ENCODE results near the gene GALNT18.

GALNT18 gene

GRCh38 chr11:11265994-11266606, 355.7 kb downstream of the GALNT18 start:
- DNase-seq (ENCODE audit: low spot score), result peak; percentile 64

- no peak for DNase-seq (ENCODE audit: low spot score)
These were observed 356.5 kb downstream of the GALNT18 start for GRCh38 chr11:11265320-11265719.

GRCh38 chr11:11263238-11264005, 358.4 kb downstream of the GALNT18 start:
- DNase-seq (ENCODE audit: low spot score), result no peak

GRCh38 chr11:11262171-11262920, 359.5 kb downstream of the GALNT18 start:
- DNase-seq (ENCODE audit: low spot score), result no peak

- DNase-seq (ENCODE audit: low spot score), result no peak
These were observed 360.2 kb downstream of the GALNT18 start for GRCh38 chr11:11261629-11262028.

- no peak for DNase-seq (ENCODE audit: low spot score)
These were observed 360.9 kb downstream of the GALNT18 start for GRCh38 chr11:11260903-11261302.

- no peak for DNase-seq (ENCODE audit: low spot score)
These were observed 367.8 kb downstream of the GALNT18 start for GRCh38 chr11:11253995-11254394.

GRCh38 chr11:11253497-11253896, 368.3 kb downstream of the GALNT18 start:
- no peak for DNase-seq (ENCODE audit: low spot score)

GRCh38 chr11:11252403-11252802, 369.4 kb downstream of the GALNT18 start:
- DNase-seq (ENCODE audit: low spot score), result no peak

GRCh38 chr11:11251394-11251970, 370.3 kb downstream of the GALNT18 start:
- no peak for DNase-seq (ENCODE audit: low spot score)

- DNase-seq (ENCODE audit: low spot score), result no peak
These were observed 371.3 kb downstream of the GALNT18 start for GRCh38 chr11:11250470-11250869.

- no peak for DNase-seq (ENCODE audit: low spot score)
These were observed 374.2 kb downstream of the GALNT18 start for GRCh38 chr11:11247576-11247975.

- DNase-seq (ENCODE audit: low spot score), result no peak
These were observed 374.7 kb downstream of the GALNT18 start for GRCh38 chr11:11247086-11247485.

- no peak for DNase-seq (ENCODE audit: low spot score)
These were observed 375.6 kb downstream of the GALNT18 start for GRCh38 chr11:11246166-11246565.

- DNase-seq (ENCODE audit: low spot score), result no peak
These were observed 376.4 kb downstream of the GALNT18 start for GRCh38 chr11:11245453-11245852.

- no peak for DNase-seq (ENCODE audit: low spot score)
These were observed 377.2 kb downstream of the GALNT18 start for GRCh38 chr11:11244470-11245080.

GRCh38 chr11:11243590-11244469, 378.0 kb downstream of the GALNT18 start:
- no peak for DNase-seq (ENCODE audit: low spot score)

- DNase-seq (ENCODE audit: low spot score), result no peak
These were observed 378.6 kb downstream of the GALNT18 start for GRCh38 chr11:11243209-11243589.

GRCh38 chr11:11241284-11241683, 380.5 kb downstream of the GALNT18 start:
- DNase-seq (ENCODE audit: low spot score), result no peak

- DNase-seq (ENCODE audit: low spot score), result no peak
These were observed 381.8 kb downstream of the GALNT18 start for GRCh38 chr11:11239959-11240358.
